22Rv1 (cell line): ENCODE measurements around the gene ITGA8.
A peak's percentile ranks its signal among the peaks of the same experiment; 100 is the strongest.
"Not testable (repeated sequence)": the region's sequence is repeated elsewhere in the genome, so short reads cannot be mapped to it uniquely, and the experiment has no call there.

Experiments
- H3K27ac ChIP-seq: fragments of 450-650 bp; 2 replicates; pipeline ENCODE4 v1.5.1; 2017
- ZFX ChIP-seq: fragments of 450-650 bp; IDR thresholded peaks from 2 replicates; pipeline ENCODE4 v1.6.1; 2017; ENCODE audit warnings: antibody characterized with exemption, borderline replicate concordance
- TF ChIP-seq, protein P1 (sequence below): fragments of 450-650 bp; IDR thresholded peaks from 2 replicates; pipeline ENCODE4 v1.5.1; 2017; ENCODE audit warnings: mild to moderate bottlenecking

Gene ITGA8

DNA sequence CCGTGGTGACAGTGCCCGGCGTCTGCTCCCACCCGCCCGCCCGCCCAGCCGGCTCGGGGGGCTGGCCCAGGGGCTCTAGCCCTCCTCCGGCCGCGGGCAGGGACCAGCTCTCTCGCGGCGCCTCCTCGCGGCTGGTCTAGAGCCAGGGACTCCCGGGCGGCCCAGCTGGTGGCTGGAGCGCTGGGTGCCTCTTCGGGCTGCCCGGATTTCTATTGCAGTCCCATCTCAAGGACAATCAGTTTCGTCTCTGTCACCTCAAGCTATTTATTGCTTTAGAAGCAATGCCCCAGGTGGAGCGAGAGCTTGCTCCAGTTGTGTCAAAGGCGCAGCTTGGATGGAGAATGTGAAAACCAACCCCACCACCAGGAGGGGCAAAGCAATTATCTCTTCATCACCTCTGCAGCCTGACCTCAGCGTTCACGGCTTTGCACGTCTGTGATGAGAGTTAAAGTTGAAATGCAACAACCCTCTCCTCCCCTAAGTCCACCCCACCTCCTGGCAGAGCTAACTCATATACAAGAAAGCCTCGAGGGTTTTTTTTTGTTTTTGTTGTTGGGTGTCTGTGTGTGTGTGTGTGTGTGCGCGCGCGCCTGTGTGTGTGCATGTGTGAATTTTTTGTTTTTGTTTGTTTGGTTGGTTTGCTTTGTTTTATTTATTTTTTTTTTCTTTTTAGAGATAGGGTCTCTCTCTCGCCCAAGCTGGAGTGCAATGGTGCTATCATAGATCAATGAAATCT, at the start of gene ITGA8:
ITGA8 (minus strand) TSS at position 24 of the 736 bp plus-strand sequence. CDS start 151 bp downstream, outside the sequence.
- H3K27ac ChIP-seq = no peak within 1 kb of the TSS
- no peak for TF ChIP-seq ZFX
- TF ChIP-seq, protein P1, sequence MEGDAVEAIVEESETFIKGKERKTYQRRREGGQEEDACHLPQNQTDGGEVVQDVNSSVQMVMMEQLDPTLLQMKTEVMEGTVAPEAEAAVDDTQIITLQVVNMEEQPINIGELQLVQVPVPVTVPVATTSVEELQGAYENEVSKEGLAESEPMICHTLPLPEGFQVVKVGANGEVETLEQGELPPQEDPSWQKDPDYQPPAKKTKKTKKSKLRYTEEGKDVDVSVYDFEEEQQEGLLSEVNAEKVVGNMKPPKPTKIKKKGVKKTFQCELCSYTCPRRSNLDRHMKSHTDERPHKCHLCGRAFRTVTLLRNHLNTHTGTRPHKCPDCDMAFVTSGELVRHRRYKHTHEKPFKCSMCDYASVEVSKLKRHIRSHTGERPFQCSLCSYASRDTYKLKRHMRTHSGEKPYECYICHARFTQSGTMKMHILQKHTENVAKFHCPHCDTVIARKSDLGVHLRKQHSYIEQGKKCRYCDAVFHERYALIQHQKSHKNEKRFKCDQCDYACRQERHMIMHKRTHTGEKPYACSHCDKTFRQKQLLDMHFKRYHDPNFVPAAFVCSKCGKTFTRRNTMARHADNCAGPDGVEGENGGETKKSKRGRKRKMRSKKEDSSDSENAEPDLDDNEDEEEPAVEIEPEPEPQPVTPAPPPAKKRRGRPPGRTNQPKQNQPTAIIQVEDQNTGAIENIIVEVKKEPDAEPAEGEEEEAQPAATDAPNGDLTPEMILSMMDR = peak; percentile 75

GRCh38 chr10:15764892-15765454, 45.3 kb upstream of the ITGA8 start:
- no peak for TF ChIP-seq ZFX
- TF ChIP-seq, protein P1 = no peak
- H3K27ac ChIP-seq = no peak overlapping the region

- TF ChIP-seq, protein P1 = no peak
- TF ChIP-seq ZFX = no peak
- no peak overlapping the region for H3K27ac ChIP-seq
These were observed 43.3 kb upstream of the ITGA8 start for GRCh38 chr10:15763006-15763405.

- not testable (repeated sequence) for H3K27ac ChIP-seq
These were observed 42.5 kb upstream of the ITGA8 start for GRCh38 chr10:15762239-15762638.

- H3K27ac ChIP-seq = not testable (repeated sequence)
These were observed 41.5 kb upstream of the ITGA8 start for GRCh38 chr10:15761224-15761623.

- TF ChIP-seq, protein P1 = no peak
- TF ChIP-seq ZFX = no peak
These were observed 41.0 kb upstream of the ITGA8 start for GRCh38 chr10:15760681-15761080.

GRCh38 chr10:15759265-15759664, 39.5 kb upstream of the ITGA8 start:
- H3K27ac ChIP-seq = no peak overlapping the region
- TF ChIP-seq ZFX = no peak
- TF ChIP-seq, protein P1 = no peak

More at GRCh38 chr10:15760681-15761080, 41.0 kb upstream of the ITGA8 start:
- no peak overlapping the region for H3K27ac ChIP-seq

DNA sequence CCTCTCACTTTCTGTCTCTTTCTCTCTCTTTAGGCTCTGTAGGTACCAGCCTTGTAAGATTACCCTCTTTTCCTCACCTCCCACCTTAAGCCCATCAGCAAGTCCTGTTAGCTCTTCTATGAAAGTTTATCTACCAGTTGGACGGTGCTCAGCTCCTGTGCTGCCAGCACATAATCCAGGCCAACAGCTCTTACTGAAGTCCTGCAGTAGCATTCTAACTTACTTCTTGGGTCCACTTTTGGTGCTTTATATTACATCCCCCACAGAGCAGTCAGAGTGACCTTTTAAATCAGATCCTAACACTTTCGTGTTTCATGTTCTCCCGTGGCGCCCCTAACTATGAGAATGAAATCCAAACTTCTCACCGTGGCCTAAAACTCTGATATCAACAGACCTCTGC, 38.9 kb upstream of the ITGA8 start:
- TF ChIP-seq, protein P1 = no peak
- TF ChIP-seq ZFX = no peak
- H3K27ac ChIP-seq = no peak overlapping the region
